Erythroblast (primary cell): ENCODE data around the gene C18orf32.

Experiments
- GATA1 ChIP-seq: IDR thresholded peaks from 2 replicates; pipeline ENCODE4 v1.6.1; 2011; ENCODE audit warnings: low read depth, mild to moderate bottlenecking, control low read depth, low read length, moderate library complexity
- POLR2A ChIP-seq: IDR thresholded peaks from 2 replicates; pipeline ENCODE4 v1.6.1; 2011; ENCODE audit warnings: mild to moderate bottlenecking, low read length

DNA sequence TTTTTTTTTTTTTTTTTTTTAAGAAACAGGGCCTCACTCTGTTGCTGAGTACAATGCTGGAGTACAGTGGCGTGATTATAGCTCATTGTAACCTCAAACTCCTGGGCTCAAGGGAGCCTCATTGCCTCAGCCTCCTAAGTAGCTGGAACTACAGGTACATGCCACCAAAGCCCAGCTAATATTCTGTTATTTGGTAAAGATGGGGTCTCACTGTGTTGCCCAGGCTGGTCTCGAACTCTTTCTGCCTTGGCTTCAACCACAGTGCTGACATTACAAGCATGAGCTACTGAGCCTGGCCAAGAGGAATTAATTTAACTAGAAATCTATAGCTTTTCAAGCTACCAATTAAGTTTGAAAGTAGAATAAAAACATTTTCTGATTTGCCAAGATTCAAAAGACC is 54.4 kb downstream of the C18orf32 start:
- TF ChIP-seq POLR2A (no peak), GATA1 (no peak)
